HepG2 (cell line): Measurements from ENCODE around the gene RRBP1. TPM values are rescaled to one million over a fixed set of nuclear protein-coding genes. Genes with fewer than 3 reads are reported as not detected.

Experiments
- BCLAF1 ChIP-seq: fragments of 450-650 bp; IDR thresholded peaks from 2 replicates; pipeline ENCODE4 v1.6.1; 2017; ENCODE audit warnings: mild to moderate bottlenecking
- E2F2 ChIP-seq: sonication (generic); formaldehyde crosslinking; IDR thresholded peaks from 2 replicates; pipeline ENCODE4 v1.4.0; 2020; ENCODE audit warnings: missing genetic modification reagents, borderline replicate concordance
- ELF3 ChIP-seq: IDR thresholded peaks from 2 replicates; pipeline ENCODE4 v1.6.1; 2016; ENCODE audit warnings: missing genetic modification reagents, missing compliant biosample characterization
- HNRNPLL ChIP-seq: fragments of 200-400 bp; formaldehyde crosslinking; IDR thresholded peaks from 2 replicates; pipeline ENCODE4 v1.6.1; 2017; ENCODE audit warnings: mild to moderate bottlenecking, low read depth, low read length; ENCODE audit not compliant: poor library complexity, severe bottlenecking
- KAT2B ChIP-seq: fragments of 150-350 bp; IDR thresholded peaks from 2 replicates; pipeline ENCODE4 v1.6.1; 2014; ENCODE audit warnings: low read depth, low read length, borderline replicate concordance
- MXD4 ChIP-seq: IDR thresholded peaks from 2 replicates; pipeline ENCODE4 v1.6.1; 2016; ENCODE audit warnings: mild to moderate bottlenecking, missing biosample characterization, missing genetic modification reagents
- PCBP1 ChIP-seq: fragments of 200-400 bp; formaldehyde crosslinking; IDR thresholded peaks from 2 replicates; pipeline ENCODE4 v1.6.1; 2017; ENCODE audit warnings: mild to moderate bottlenecking, low read depth, low read length, borderline replicate concordance
- RARA ChIP-seq: IDR thresholded peaks from 2 replicates; pipeline ENCODE4 v1.6.1; 2016; ENCODE audit warnings: missing genetic modification reagents, missing compliant biosample characterization
- SIN3A ChIP-seq: IDR thresholded peaks from 2 replicates; pipeline ENCODE4 v1.6.1; 2011; ENCODE audit warnings: low read depth, mild to moderate bottlenecking, control low read depth, low read length, borderline replicate concordance
- TAF1 ChIP-seq: sonication (generic); formaldehyde crosslinking; IDR thresholded peaks from 2 replicates; pipeline ENCODE4 v1.4.0; 2020; ENCODE audit warnings: missing genetic modification reagents
- ZBTB39 ChIP-seq: sonication (generic); formaldehyde crosslinking; IDR thresholded peaks from 2 replicates; pipeline ENCODE4 v1.5.0; 2020; ENCODE audit warnings: missing genetic modification reagents
- ZNF318 ChIP-seq: sonication (generic); formaldehyde crosslinking; IDR thresholded peaks from 2 replicates; pipeline ENCODE4 v1.4.0; 2020; ENCODE audit warnings: mild to moderate bottlenecking, missing genetic modification reagents
- ZNF580 ChIP-seq: IDR thresholded peaks from 2 replicates; pipeline ENCODE4 v1.6.1; 2016; ENCODE audit warnings: low read depth, borderline replicate concordance
- ZNF660 ChIP-seq: sonication (generic); formaldehyde crosslinking; IDR thresholded peaks from 2 replicates; pipeline ENCODE4 v1.5.1; 2020; ENCODE audit warnings: mild to moderate bottlenecking, low read depth, missing genetic modification reagents, borderline replicate concordance
- polyA plus RNA-seq, 8 experiments: library from polyadenylated mRNA; depleted of rRNA in 3 of 8; stranded (reverse) in 7 of 8; unstranded in 1 of 8; fragments of >200 nt; fragmentation: Illumina TruSeq in 4 of 8; extraction: Trizol in 4 of 8; gene quantifications; 2 replicates each; pipeline versions ENCODE4 v1.2.1 to v1.2.3, GENCODE V29; 2011 to 2016; ENCODE audit warnings: low read depth in 4 of 8, missing spikeins in 1 of 8, mixed read lengths in 1 of 8; ENCODE audit not compliant: insufficient read depth in 1 of 8
- total RNA-seq, 5 experiments: library from RNA; depleted of rRNA; stranded (reverse); fragments of >200 nt; fragmentation: Illumina TruSeq; extraction: Trizol; gene quantifications; 2 replicates each; pipeline ENCODE4 v1.2.3, GENCODE V29; 2016; ENCODE audit warnings: low read depth in 1 of 5

Gene RRBP1
- total and polyA plus RNA-seq, 2 of the 13 experiments (the other 11 are each of a cell fraction or from before 2014, with no cell fraction given) = 150 to 222 TPM

- TF ChIP-seq ZNF318 (CRISPR knock-in tag) (no peak), ZBTB39 (0 out of 2 replicates have a peak, but pooled peaks have one; percentile 35), MXD4 (CRISPR knock-in tag) (no peak), ZNF580 (no peak; the same call in 1 of the 2 replicates), PCBP1 (no peak), BCLAF1 (no peak), ELF3 (CRISPR knock-in tag) (no peak), KAT2B (no peak), TAF1 (CRISPR knock-in tag) (no peak), RARA (CRISPR knock-in tag) (no peak), SIN3A (no peak), E2F2 (0 out of 2 replicates have a peak, but pooled peaks have one; percentile 11), HNRNPLL (peak; percentile 12), ZNF660 (no peak)
Observed at GRCh38 chr20:17611290-17611539, 70.8 kb downstream of the RRBP1 start (continued).
